Heart left ventricle (tissue), 16 donors: ENCODE measurements around the gene ROCK2. TPM values are rescaled to one million over a fixed set of nuclear protein-coding genes. Genes with fewer than 3 reads are reported as not detected.

Source experiments
- ATAC-seq, 4 donors: fragments of 200-7000 bp; cut with Tn5 transposase; one replicate each; pipeline ENCODE4 v1.9.1; 2020 to 2022; ENCODE audit warnings: moderate library complexity in 4 of 4, mild to moderate bottlenecking in 3 of 4, moderate number of reproducible peaks in 1 of 4
- DNase-seq, 5 donors: peaks; one replicate each; pipeline ENCODE4 v3.0.0-alpha.2; 2020
- H3K27ac ChIP-seq, 12 donors: fragments of 200-600 bp; sonication (generic) in 4 of 12; one replicate each; pipeline versions ENCODE4 v1.5.0 to v1.8.0; 2016 to 2022; ENCODE audit warnings: mild to moderate bottlenecking in 2 of 12
- H3K27me3 ChIP-seq, 9 donors: fragments of 200-600 bp; sonication (generic) in 2 of 9; one replicate each; pipeline versions ENCODE4 v1.5.1 to v1.8.0; 2016 to 2022; ENCODE audit warnings: mild to moderate bottlenecking in 3 of 9
- H3K36me3 ChIP-seq, 9 donors: fragments of 200-600 bp; sonication (generic) in 2 of 9; one replicate each; pipeline versions ENCODE4 v1.5.0 to v1.8.0; 2018 to 2022; ENCODE audit warnings: mild to moderate bottlenecking in 2 of 9
- H3K4me1 ChIP-seq, 12 donors: fragments of 200-600 bp; sonication (generic) in 4 of 12; one replicate each; pipeline versions ENCODE4 v1.5.0 to v1.8.0; 2016 to 2022; ENCODE audit warnings: mild to moderate bottlenecking in 3 of 12
- H3K4me3 ChIP-seq, 12 donors: fragments of 200-600 bp; sonication (generic) in 4 of 12; one replicate each; pipeline versions ENCODE4 v1.5.0 to v1.8.0; 2017 to 2022; ENCODE audit warnings: mild to moderate bottlenecking in 9 of 12, moderate library complexity in 4 of 12
- H3K9me3 ChIP-seq, 12 donors: fragments of 200-600 bp; sonication (generic) in 4 of 12; one replicate each; pipeline versions ENCODE4 v1.5.0 to v1.8.0; 2016 to 2022; ENCODE audit warnings: mild to moderate bottlenecking in 1 of 12
- POLR2A ChIP-seq, 2 donors: fragments of 450-650 bp; IDR thresholded peaks; one replicate each; pipeline ENCODE4 v1.6.1; 2017; ENCODE audit warnings: antibody characterized with exemption in 2 of 2, mild to moderate bottlenecking in 2 of 2, moderate library complexity in 2 of 2
- WGBS, 4 donors: extraction: QIAGEN DNeasy Blood & Tissue Kit in 2 of 4; methylation state at CpG; one replicate each; pipeline versions ENCODE4 v1.1.5 to v1.1.7; 2013 to 2018; 5-methylcytosine and 5-hydroxymethylcytosine counted together
- intact Hi-C, 10 donors: fragments of 100-400 bp; cut with DNase I; formaldehyde crosslinking; loops; one replicate each; pipeline versions ENCODE4 v1.11.1 to v1.14.2; 2022
- polyA plus RNA-seq, 2 donors: library from polyadenylated mRNA; stranded (reverse); fragments of 200-250 nt; gene quantifications; one replicate each; pipeline ENCODE4 v1.2.3, GENCODE V29; 2013
- total RNA-seq, 9 donors: library from RNA; depleted of rRNA in 2 of 9; stranded (reverse); fragments of >200 nt in 2 of 9; fragmentation: NEBNext Ultra II Directional in 3 of 9; extraction: Animal tissue kit (Norgen Biotek cat#: 25700) in 3 of 9; gene quantifications; one replicate each; pipeline versions ENCODE4 v1.1.0 to v1.2.4, GENCODE V29; 2016 to 2023
- TF ChIP-seq, protein P1 (sequence below), 12 donors: fragments of 200-600 bp; sonication (generic) in 4 of 12; IDR thresholded peaks; one replicate each; pipeline versions ENCODE4 v1.5.0 to v1.8.0; 2018 to 2022; ENCODE audit warnings: antibody characterized with exemption in 12 of 12, mild to moderate bottlenecking in 5 of 12
- donor health status: ischemic (EF 13 %, LVEDD 7.1; RV severe dilation, severe dysfunction).
- donor health status: healthy with polysubstance abuse.
- donor health status: DM: no; HTN: yes; CAD: no.
- donor health status: DM: no; HTN: no; CAD: no.
- donor health status: ischemic (EF 25% LVEDD 6.9; RV normal size, moderate dysfunction).
- donor health status: ischemic (EF 25% LVEDD 5.7; RV mildly dilated, moderate dysfunction).
- donor health status: healthy.
- donor health status: DM: yes; HTN: yes; CAD: no.
- donor health status: ischemic (EF 35%, LVEDD 5.7; RV mildly dilated, moderate dysfunction).
- donor health status: nonischemic (EF 11% LVEDD 7.7; RV severe dilation, severe dysfunction).
- donor health status: DM: yes; HTN: yes; CAD: no.
- donor health status: PGD.
- donor health status: ischemic (EF 29% LVEDD 5.4; RV normal size, mild dysfunction).
- donor health status: nonischemic (EF 23%, LVEDD 6.1; RV moderate dilation, normal function).

ROCK2 gene
- total and polyA plus RNA-seq, 11 donors = 6.1 to 44.3 (median 38.0) TPM

DNA sequence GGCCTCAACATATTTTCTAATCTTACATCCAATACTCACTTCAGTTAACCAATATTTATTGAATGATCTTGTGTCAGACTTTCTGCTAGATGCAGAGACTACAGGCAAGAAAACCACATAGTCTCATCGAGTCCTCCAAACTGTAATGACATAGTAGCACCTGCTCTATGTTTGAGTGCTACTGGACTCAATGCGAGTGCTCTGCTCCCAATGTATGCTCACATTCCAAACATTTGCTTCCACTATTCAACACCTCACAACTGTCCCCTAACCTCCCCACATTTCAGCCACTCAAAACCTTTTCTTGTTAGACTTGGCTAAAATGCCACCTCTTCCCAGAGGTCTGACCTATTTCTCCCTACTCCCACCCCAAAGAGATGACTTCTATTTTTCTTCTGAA lies 124.0 kb downstream of the ROCK2 start:
- no peak for ATAC-seq
- no peaks in the 10 kb centered on the region for H3K9me3 ChIP-seq
- DNase-seq = no peak
- H3K4me1 ChIP-seq = peaks cover 0 to 6% (median 0%) of the 10 kb centered on the region in 12 donors
- no peak overlapping the region for H3K27ac ChIP-seq
- intact Hi-C loops = loop anchor here in 1 of 10 donors (10.0 kb wide), 1 partner anchor 86 kb away; a partner anchor contains a TSS
- no peak overlapping the region for H3K4me3 ChIP-seq
- no peaks in the 10 kb centered on the region for H3K27me3 ChIP-seq
- TF ChIP-seq POLR2A (IDR thresholded peaks at IDR 0.05) = no peak
- TF ChIP-seq, protein P1, sequence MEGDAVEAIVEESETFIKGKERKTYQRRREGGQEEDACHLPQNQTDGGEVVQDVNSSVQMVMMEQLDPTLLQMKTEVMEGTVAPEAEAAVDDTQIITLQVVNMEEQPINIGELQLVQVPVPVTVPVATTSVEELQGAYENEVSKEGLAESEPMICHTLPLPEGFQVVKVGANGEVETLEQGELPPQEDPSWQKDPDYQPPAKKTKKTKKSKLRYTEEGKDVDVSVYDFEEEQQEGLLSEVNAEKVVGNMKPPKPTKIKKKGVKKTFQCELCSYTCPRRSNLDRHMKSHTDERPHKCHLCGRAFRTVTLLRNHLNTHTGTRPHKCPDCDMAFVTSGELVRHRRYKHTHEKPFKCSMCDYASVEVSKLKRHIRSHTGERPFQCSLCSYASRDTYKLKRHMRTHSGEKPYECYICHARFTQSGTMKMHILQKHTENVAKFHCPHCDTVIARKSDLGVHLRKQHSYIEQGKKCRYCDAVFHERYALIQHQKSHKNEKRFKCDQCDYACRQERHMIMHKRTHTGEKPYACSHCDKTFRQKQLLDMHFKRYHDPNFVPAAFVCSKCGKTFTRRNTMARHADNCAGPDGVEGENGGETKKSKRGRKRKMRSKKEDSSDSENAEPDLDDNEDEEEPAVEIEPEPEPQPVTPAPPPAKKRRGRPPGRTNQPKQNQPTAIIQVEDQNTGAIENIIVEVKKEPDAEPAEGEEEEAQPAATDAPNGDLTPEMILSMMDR (IDR thresholded peaks at IDR 0.05) = no peak
- H3K36me3 ChIP-seq = peaks cover 0 to 92% (median 71%) of the 10 kb centered on the region in 9 donors
- 96 to 100% (median 98%) methylated on average over 2 of the region's 2 CpGs for WGBS, 4 donors

DNA sequence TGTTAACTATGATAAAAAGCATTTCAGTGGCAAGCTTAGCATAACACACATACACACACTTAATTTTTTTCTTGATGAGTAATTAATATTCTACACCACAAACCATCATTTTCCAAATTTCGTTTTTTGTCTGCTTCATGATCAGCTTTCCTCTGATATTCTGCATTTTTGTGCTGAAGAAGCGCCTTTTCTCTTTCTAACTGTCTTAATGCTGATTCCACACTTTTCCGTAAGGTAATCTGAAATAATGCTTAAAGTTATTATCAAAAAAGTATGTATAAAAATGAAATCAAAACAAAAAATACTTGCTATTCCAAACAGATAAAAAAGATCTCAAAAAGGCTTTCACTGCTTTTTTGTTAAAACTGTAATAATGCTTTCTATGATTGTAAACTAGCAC lies 129.0 kb downstream of the ROCK2 start:
- DNase-seq (no peak), ATAC-seq (no peak)
- H3K27me3 ChIP-seq = no peaks in the 10 kb centered on the region
- WGBS, 4 donors = 94 to 97% (median 96%) methylated on average over 3 of the region's 3 CpGs
- no peak for TF ChIP-seq POLR2A (IDR thresholded peaks at IDR 0.05)
- TF ChIP-seq, protein P1 (IDR thresholded peaks at IDR 0.05) = no peak
- H3K27ac ChIP-seq = no peak overlapping the region
- H3K4me3 ChIP-seq = no peak overlapping the region
- H3K36me3 ChIP-seq = peaks cover 0 to 100% (median 93%) of the 10 kb centered on the region in 9 donors
- no peaks in the 10 kb centered on the region for H3K4me1 ChIP-seq
- H3K9me3 ChIP-seq = no peaks in the 10 kb centered on the region
- intact Hi-C loops = no loop called here

DNA sequence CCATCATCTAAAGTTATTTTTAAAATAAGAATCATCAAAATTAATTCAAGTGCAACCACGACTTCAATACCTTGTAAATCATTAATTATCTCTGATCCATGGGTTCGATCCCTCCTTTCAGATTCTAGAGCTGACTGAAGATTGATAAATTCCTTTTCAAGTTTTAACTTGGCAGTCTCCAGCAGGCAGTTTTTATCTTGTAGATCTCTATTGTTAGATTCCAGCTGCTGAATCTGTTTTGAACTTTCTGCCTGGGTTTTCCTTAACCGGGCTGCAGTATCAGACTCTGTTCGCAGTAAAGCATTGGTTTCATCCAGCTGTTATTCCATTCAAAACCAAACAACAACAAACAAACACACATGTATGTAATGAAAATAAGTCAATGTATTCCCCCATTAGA lies 129.7 kb downstream of the ROCK2 start:
- intact Hi-C loops = no loop called here
- Histone ChIP-seq H3K36me3 (peaks cover 0 to 100% (median 93%) of the 10 kb centered on the region in 9 donors), H3K4me3 (no peak overlapping the region), H3K27ac (no peak overlapping the region), H3K9me3 (no peaks in the 10 kb centered on the region), H3K4me1 (no peaks in the 10 kb centered on the region), H3K27me3 (no peaks in the 10 kb centered on the region)
- ATAC-seq (no peak), DNase-seq (no peak)
- 66 to 79% (median 77%) methylated on average over 4 of the region's 4 CpGs for WGBS, 4 donors
- TF ChIP-seq, protein P1 (IDR thresholded peaks at IDR 0.05) = no peak
- no peak for TF ChIP-seq POLR2A (IDR thresholded peaks at IDR 0.05)

DNA sequence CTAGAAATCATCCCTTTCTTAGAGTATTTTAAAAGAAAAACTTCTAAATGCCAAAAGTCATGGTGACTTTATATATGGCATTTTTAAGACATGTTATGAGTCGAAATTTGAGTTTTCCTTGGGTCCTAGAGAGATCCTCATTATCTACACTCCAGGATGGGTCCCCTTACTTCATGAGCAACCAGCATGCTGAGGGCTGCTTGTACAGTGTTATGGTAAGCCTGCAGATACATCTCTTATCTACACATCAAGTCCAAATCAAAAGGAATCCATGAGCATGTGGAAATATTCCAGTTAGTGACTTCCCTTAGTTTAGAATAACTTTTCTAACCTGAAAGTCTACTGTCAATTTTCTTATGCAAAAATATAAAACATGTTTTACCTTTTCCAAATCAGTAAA lies 130.5 kb downstream of the ROCK2 start:
- WGBS, 4 donors = 94 to 100% (median 95%) methylated on average over 1 of the region's 1 CpG
- no peak overlapping the region for H3K4me3 ChIP-seq
- intact Hi-C loops = no loop called here
- no peak for ATAC-seq
- H3K4me1 ChIP-seq = no peaks in the 10 kb centered on the region
- H3K36me3 ChIP-seq = peaks cover 0 to 100% (median 96%) of the 10 kb centered on the region in 9 donors
- H3K27ac ChIP-seq = no peak overlapping the region
- H3K27me3 ChIP-seq = no peaks in the 10 kb centered on the region
- no peak for DNase-seq
- TF ChIP-seq POLR2A (IDR thresholded peaks at IDR 0.05) = no peak
- TF ChIP-seq, protein P1 (IDR thresholded peaks at IDR 0.05) = no peak
- H3K9me3 ChIP-seq = no peaks in the 10 kb centered on the region
